GM19328 (cell line): ENCODE measurements around the gene HADHB.
"Not testable (repeated sequence)": the region's sequence is repeated elsewhere in the genome, so short reads cannot be mapped to it uniquely, and the experiment has no call there.

Source experiments
- ATAC-seq: cut with Tn5 transposase; IDR thresholded peaks from one replicate; pipeline ENCODE4 v1.9.1; 2021; ENCODE audit warnings: mild to moderate bottlenecking, moderate library complexity; ENCODE audit not compliant: unreplicated experiment

The HADHB gene

DNA sequence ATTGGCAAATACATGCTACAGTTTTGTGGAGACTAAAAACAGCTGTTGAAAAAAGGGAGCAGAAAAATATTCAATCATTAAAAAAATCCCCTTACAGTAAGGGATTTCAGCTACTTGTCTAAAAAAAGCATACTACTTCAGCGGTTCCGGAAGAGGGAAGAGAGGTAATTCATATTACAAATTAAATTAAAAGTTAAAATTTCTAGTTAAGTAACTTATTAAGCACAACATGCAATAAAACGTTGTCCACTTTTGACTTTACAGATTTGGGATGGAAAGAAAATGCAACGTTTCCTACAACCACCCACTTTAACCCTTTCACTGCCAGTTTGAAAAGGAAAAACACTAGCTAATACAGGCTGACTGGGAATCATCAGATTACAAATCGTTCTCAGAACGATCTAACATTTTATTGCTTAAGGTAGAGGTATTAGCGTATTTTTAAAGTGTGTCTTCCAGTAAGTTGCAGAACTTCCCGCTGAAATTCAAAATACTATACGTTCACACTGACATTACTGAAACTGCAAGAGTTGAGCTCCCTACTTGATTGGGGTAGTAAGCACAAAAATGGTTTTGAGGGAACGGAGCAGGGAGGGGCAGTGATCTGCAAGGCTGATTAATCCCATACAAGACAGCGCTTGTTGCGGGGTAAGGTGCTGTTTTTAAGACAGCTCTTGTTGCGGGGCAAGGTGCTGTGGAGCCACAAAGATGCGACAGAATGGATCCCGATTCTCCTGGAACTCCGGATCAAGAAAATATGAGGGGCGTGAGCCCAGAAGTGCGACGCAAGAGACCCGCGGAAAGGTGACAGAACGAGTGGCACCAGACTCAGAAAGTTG is 1.1 kb upstream of the HADHB start:
- no peak for ATAC-seq

DNA sequence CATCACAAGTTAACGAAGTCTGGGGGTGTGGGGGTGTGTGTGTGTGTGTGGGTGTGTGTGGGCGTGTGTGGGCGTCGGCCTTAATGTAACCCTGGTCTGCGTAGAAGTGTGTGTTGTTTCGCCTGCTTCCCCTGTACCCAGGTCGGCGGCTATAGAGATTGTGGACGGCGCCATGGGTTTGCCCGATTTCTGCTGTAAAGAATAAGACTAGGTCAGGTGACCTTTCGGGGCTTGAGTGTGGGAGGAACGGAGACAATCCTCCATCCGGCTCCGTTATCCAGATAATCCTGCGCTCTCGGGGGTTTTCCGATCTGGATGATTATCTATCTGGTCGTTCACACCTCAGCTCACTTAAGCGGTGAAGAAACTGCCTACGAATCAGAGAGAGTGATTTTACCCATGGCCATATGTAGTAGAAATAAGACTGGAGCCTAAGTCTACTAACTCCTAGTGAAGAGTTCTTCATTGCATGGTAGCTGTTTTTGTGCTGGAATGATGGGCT is 543 bp downstream of the HADHB start:
- peak; percentile 6 for ATAC-seq

DNA sequence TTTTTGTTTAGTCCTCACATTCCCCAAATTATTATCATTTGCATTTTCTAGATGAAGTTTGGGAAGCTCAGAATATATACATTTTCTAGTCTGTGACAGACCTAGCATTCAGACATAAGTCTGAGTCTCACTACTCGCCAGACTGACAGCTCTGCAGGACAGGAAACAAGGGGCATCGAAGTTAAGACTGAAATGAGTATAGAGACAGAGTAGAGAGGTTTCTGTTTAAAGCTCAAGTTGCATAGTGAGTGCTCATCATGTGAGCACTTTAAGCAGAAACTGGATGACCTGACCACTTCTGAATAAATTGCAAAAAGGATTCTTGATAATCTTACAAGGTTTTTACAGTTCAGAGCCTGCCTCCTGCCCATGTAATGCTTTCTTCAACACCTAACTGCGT is 1.1 kb downstream of the HADHB start:
- no peak for ATAC-seq

DNA sequence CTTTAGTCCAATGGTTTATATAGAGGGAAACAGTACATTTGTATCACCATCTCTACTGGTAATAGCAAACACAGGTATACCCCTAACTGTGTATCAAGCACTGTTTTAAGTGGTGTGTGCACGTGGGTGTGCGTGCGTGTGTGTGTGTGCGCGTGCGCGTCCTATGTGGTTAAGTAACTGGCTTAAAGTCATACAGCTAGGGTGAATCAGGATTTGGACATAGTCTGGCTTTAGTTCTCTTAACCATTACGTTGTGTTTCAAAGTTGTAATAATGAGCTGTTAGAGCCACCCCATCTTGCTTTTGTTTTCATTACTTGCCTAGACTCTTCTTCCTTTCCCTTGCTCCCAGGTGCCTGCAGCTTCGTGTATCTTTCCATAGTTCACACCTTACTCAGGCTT is 2.1 kb downstream of the HADHB start:
- ATAC-seq, result no peak

DNA sequence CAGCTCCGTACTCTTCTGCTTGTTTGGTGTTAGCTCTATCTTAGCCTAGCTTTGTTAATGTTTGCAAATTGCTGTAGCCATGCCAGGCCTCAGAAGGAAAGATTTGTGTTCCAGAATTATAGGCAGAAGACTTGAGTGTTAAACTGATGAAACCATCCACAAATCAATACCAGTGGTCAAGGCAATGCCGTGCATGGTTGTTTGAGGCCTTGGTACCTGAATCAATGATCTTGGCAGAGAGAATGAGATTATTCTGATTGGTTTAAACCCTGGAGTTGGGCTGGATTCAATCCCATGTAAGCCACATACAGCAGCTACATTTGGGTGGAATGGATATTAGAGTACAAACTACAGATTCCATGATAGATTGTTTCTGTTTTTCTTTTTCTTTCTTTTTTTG is 4.9 kb downstream of the HADHB start:
- no peak for ATAC-seq

DNA sequence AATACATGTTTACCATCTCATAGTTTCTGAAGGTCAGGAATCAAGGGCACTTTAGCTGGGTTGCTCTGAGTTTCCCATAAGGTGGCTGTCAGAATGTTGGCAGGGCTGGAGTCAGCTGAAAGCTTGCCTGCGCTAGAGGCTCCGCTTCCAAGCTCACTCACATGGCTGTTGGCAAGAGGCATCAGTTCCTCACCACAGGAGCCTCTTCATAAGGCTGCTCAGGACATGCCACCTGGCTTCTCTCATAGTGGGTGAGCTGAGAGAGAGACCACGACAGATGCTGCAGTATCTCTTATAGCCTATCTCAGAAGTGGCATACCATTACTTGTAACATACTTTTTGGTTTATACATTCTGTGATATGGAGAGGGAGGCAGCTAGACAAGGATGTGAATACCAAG is 7.2 kb downstream of the HADHB start:
- no peak for ATAC-seq

DNA sequence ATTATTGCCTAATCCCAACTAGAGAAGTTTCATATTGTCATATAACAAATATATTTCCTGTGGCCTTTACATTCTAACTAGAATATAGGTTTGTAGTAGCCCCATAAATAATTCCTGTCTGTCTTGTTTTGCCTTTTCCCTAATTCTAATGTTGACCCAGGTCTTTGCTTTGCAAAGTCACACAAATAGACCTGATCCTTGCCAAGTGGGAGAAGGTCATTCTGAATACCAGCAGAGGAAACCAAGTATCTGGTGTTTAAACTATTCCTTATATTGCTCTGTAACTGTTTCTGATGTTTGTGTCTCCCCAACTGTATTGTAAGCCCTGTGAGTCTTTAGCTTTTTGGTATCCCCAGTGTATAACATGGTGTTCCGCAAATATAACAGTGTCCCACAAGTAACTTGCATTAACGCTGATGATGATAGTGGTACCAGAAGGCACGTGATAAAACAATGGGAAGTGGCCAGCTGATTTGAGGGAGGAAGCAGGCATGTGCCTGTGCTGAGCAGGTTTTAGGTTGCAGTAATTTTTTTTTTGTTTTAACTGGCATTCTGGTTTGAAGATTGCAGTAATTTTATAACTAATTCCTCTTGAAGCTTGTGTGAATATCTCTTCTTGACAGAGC is 11.1 kb downstream of the HADHB start:
- no peak for ATAC-seq

DNA sequence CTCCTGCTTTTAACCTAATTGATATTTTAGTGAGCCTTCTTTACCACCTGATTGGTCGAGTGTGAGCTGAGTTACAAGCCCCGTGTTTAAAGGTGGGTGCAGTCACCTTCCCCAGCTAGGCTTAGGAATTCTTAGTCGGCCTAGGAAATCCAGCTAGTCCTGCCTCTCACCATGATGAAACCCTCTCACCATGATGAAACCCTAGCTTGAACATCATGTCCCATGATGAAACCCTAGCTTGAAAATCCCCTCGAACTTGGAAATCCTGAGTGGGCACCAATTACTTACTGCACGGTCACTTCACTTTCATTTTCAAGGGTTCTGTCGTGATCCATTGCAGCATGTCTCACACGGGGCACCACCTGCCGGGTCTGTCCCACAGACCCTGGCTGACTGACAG is 14.1 kb downstream of the HADHB start:
- not testable (repeated sequence) for ATAC-seq

DNA sequence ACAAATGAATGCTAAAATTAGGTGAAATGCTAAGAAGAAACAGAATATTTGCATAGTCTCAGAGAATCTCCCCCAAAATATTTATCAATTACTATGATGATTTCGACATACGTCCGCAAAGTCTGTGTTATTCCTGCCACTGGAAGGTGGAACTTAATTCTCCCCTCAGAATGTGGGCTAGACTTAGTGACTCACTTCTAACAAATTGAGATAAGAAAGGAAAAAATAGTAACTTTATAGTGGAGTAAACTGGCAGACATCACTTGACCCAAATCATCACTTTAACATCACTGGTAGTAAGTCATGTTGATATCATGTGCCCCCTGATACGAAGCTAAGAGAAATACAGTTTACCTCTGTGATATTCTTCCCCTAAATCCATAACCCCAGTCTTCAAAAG is 23.5 kb downstream of the HADHB start:
- ATAC-seq, result no peak

DNA sequence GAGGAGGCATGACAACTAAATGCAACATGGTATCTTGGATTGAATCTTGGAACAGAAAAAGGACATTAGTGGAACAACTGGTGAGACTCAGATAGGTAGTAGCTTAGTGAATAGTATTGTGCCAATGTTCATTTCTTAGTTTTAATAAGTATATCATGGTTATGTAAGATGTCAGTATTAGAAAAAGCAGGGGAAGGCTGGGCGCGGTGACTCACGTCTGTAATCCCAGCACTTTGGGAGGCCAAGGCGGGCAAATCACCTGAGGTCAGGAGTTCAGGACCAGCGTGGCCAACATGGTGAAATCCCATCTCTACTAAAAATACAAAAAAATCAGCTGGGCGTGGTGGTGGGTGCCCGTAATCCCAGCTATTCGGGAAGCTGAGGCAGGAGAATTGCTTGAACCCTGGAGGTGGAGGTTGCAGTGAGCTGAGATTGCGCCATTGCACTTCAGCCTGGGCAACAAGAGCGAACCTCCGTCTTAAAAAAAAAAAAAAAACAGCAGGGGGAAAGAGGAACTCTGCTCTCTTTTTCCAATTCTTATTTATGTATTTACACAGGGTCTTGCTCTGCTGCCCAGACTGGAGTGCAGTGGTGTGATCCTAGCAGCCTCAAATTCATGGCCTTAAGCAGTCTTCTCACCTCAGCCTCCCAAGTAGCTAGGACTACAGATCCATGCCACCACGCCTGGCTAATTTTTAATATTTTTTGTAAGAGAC is 24.1 kb downstream of the HADHB start:
- ATAC-seq, result not testable (repeated sequence)

DNA sequence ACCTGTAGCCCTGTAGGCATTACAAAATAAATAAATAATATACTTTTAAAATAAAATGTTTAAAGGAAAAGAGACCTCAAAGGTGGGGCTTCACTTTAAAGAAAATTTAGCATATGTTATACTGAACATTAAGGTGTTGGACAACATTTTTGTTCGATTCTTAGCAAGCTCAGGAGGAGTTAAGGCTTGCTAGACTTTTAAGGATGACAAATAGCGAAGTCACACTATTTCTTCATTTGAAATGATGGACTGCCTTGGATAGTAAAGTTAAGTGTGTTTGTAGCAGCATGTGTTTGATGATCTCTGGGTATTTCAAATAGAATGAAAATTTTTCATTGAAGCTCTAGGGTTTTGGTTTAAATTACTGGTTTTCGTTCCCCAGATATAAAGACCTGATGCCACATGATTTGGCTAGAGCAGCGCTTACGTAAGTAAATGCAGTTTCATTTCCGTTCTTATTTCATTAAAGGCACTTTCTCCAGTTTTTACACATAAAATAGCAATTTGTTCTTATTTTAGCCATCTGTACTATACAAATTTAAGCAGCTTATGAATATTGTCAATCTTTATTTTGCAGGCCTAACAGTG is 24.9 kb downstream of the HADHB start:
- no peak for ATAC-seq

DNA sequence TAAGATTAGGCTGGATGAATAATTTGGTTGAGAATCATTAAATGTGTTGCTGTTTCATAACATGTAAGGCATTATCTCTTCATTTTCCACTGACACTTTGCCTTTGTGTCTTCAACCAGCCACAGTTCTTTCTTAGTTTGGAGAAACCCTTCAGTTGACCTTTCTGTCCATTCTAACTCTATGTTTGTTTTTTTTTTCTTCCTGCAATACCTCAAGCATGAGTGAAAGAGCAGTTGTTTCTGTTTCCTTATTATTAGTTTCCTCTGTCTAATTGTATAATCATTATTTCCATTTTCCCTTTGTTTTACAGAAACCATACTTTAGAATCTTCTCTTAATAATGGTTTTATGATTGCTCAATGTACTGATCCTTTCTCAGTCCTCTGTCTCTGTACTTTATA is 25.6 kb downstream of the HADHB start:
- ATAC-seq, result no peak

DNA sequence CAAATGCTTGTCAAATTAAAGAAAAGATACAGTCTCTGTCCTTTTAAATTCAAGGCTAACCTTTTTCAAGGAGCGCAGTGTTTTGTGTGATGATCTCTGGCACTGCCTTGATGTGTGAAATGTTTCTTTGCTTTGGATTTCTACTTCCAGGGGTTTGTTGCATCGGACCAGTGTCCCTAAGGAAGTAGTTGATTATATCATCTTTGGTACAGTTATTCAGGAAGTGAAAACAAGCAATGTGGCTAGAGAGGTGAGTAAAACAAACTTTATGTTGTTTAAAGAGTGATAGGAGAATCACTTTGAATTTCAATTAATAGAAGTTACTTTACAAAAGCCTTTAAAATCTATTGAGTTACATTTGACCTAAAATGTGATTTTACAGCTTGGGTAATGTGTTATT is 28.8 kb downstream of the HADHB start:
- no peak for ATAC-seq

DNA sequence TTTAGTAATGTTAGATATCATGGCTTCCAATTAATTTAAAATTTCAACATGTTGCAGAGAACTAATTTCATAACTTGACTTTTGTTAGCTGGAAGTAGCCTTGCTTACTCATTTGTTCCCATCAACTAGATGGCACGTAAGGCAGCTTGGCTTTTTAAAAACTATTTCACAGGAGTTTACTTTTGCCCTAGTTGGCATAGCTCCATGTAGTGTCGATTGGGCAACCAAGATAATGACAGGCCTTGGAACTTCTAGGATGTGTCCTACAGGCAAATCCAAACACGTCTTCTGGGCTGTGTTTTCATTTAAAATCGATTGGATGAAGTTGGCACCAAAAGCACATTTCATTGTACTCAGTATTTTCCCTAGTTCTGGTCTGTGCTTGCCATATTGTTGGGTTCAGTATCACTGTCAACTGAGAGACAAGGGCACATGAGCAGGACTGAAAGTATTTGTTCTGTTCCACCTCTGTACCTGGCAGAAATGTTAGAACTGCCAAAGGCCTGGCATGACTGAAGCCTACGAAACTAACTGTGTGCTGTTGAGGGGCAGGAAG is 29.4 kb downstream of the HADHB start:
- ATAC-seq, result no peak

DNA sequence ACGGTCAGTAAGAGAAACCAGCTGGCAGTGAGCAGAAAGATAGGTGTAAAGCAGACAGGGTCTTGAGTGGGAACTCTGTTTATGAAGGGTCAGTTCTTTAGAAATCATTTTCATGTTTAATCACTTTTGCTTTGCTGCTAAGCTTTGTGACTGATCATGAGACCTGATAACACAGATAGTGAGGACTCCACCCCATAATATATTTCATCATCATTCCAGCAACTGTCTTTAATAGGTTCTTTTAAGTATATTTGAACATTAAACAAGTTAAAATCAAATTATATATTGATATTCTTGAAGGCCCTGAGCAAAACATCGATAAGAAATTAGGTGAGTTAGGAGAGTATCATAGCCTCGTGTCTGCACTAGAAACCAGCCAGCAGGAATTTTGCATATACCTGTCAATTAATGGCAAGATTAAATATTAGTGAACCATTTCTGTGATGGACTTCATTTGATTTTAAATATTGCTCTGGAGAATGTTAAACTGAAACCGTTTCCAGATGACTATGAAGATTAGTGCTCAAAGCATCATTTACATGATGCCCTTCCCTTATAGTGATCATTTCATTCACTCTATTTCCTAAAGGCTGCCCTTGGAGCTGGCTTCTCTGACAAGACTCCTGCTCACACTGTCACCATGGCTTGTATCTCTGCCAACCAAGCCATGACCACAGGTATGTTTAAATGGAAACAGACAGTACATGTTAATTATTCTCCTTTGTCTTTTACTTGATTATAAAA is 31.9 kb downstream of the HADHB start:
- ATAC-seq, result no peak

DNA sequence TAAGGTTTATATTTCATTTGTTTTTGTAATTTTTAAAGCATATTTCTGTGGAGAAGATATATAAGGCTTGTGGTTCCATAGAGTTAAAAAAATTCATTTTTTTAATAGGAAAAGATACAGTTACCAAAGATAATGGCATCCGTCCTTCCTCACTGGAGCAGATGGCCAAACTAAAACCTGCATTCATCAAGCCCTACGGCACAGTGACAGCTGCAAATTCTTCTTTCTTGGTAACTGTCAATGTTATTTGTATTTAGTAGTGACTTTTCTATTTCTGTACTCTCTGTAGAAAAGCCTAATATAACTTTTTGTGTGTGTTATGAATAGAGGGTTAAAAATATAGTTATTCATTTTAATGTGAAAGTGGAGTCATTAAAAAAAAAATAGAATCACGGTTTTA is 35.1 kb downstream of the HADHB start:
- no peak for ATAC-seq

DNA sequence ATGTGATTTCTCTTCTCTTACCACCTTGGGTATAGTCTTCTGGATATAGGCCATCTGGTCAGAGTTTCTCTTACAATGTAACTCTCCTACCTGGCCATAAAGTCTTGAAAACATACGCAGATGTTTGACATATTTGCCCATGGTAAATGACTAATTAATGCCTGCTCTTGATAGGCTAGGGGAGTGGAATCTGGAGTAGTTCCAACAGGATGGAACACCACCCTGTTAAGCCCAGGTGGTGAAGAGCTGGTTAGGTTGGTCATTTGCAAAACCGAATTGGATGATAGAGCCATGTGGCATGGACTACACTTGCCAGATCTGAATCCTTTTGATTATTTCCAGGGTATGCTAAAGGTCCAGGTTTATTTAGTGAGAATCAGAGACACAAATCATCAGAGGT is 36.5 kb downstream of the HADHB start:
- ATAC-seq, result no peak

DNA sequence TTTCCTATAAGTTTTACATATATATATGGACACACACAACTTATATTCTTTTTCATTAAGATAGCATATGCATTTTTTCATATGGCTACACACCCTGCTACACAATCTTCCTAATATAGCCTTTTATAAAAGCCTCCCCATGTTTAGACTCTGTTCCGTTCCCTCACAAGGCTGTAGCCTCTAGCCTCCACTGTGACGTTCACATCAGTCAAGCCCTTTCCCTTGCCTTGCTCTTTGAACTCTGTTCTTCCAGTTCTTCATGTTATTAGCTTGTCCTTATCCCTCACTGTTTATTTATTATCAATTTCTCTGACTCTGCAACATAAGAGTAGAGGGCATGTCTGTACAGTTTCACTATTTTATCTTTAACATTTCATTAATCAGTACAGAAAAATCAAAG is 38.9 kb downstream of the HADHB start:
- no peak for ATAC-seq

DNA sequence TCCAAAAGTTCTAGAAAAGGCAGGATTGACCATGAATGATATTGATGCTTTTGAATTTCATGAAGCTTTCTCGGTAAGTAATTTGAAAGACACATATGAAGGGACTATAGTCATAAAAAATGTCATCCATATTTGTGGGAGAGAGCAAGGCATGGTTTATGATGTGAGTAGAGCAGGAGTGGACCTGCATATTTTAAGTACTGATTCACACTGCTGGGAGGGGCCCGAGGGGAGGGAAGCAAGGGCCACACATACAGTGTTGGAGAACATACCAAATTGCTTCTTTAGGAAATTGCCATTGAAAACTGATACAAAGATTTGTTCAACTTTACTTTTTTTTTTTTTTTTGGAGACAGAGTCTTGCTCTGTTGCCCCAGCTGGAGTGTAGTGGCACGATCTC is 39.4 kb downstream of the HADHB start:
- ATAC-seq, result no peak

DNA sequence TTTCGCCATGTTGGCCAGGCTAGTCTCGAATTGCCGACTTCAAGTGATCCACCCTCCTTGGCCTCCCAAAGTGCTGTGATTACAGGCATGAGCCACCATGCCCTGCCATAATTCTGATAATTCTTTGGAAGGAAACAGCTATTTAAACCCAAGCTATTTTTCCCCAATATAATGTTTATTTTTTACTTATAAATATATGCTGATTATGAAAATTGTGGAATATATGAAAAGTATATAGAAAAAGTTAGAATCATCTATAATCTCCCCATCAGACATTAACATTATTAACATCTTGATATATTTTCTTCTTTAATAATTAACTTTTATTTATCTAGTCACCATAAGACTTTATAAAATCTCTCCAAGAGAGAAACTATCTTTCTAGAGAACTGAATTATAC is 41.2 kb downstream of the HADHB start:
- no peak for ATAC-seq
